B cell (primary cell): Measurements from ENCODE around the gene USP12. TPM values are rescaled to one million over a fixed set of nuclear protein-coding genes. Genes with fewer than 3 reads are reported as not detected.
A peak's percentile ranks its signal among the peaks of the same experiment; 100 is the strongest.

Experiments used
- ATAC-seq: fragments of 200-7000 bp; cut with Tn5 transposase; one replicate; pipeline ENCODE4 v1.10.0; 2021; ENCODE audit warnings: low read depth, mild to moderate bottlenecking, moderate number of reproducible peaks, moderate library complexity
- CTCF ChIA-PET: fragments of 350-600 bp; sonication (Branson Sonifier 250); formaldehyde crosslinking; loops from one replicate; lab custom pipeline; 2021; ENCODE audit warnings: antibody characterized with exemption, inconsistent platforms; lab: Charles Lee
- POLR2A ChIA-PET: fragments of 350-600 bp; sonication (Branson Sonifier 250); formaldehyde crosslinking; loops from one replicate; lab custom pipeline; 2021; ENCODE audit warnings: antibody characterized with exemption; lab: Charles Lee
- DNase-seq: peaks from one replicate; pipeline ENCODE4 v3.0.0; 2013
- H2AFZ ChIP-seq: 2 replicates; pipeline ENCODE4 v1.6.1; 2012; ENCODE audit warnings: mild to moderate bottlenecking, low read depth, low read length; ENCODE audit not compliant: insufficient read depth, poor library complexity, severe bottlenecking
- H3K27ac ChIP-seq, 2 donors: 1 replicate in 1 of 2; 2 replicates in 1 of 2; pipeline ENCODE4 v1.5.1; 2012 to 2013; ENCODE audit warnings: low read length in 2 of 2, mild to moderate bottlenecking in 2 of 2, moderate library complexity in 1 of 2
- H3K27me3 ChIP-seq, 4 experiments: fragments of 200-600 bp in 1 of 4; sonication (generic) in 1 of 4; replicated peaks in 1 of 4; 1 replicate in 2 of 4; 2 replicates in 2 of 4; pipeline versions ENCODE4 v1.6.1 to v1.7.0; 2013 to 2016; ENCODE audit warnings: low read length in 3 of 4, mild to moderate bottlenecking in 2 of 4, mixed read lengths in 1 of 4, moderate library complexity in 1 of 4; ENCODE audit not compliant: insufficient read depth in 4 of 4, control insufficient read depth in 3 of 4; ENCODE audit errors: control extremely low read depth in 1 of 4
- H3K36me3 ChIP-seq, 2 experiments: replicated peaks in 1 of 2; 1 replicate in 1 of 2; 2 replicates in 1 of 2; pipeline versions ENCODE4 v1.6.1 to v1.7.1; 2013; ENCODE audit warnings: low read length in 1 of 2; ENCODE audit not compliant: insufficient read depth in 2 of 2, control insufficient read depth in 1 of 2; ENCODE audit errors: control extremely low read depth in 1 of 2, extremely low read depth in 1 of 2
- H3K4me1 ChIP-seq, 2 donors: fragments of 200-600 bp in 1 of 2; sonication (generic) in 1 of 2; 1 replicate in 1 of 2; 2 replicates in 1 of 2; pipeline versions ENCODE4 v1.5.1 to v1.6.1; 2013 to 2017; ENCODE audit warnings: low read length in 2 of 2; ENCODE audit not compliant: control insufficient read depth in 2 of 2, insufficient read depth in 2 of 2
- H3K4me2 ChIP-seq: replicated peaks from 2 replicates; pipeline ENCODE3; 2012; ENCODE audit warnings: mild to moderate bottlenecking, low read depth, low read length; ENCODE audit not compliant: poor library complexity, severe bottlenecking
- H3K4me3 ChIP-seq, 5 experiments: fragments of 200-600 bp in 1 of 5; sonication (generic) in 1 of 5; 1 replicate in 3 of 5; 2 replicates in 2 of 5; pipeline versions ENCODE4 v1.5.1 to v1.7.0; 2011 to 2016; ENCODE audit warnings: low read length in 4 of 5, mild to moderate bottlenecking in 4 of 5, low read depth in 2 of 5, control low read depth in 1 of 5, moderate library complexity in 1 of 5; ENCODE audit not compliant: insufficient read depth in 1 of 5; ENCODE audit errors: control extremely low read depth in 1 of 5, extremely low read depth in 1 of 5
- H3K79me2 ChIP-seq: fragments of 200-600 bp; sonication (generic); one replicate; pipeline ENCODE4 v1.6.0; 2016; ENCODE audit warnings: low read length; ENCODE audit not compliant: control insufficient read depth, insufficient read depth
- H3K9ac ChIP-seq: fragments of 200-600 bp; sonication (generic); 2 replicates; pipeline ENCODE4 v1.6.1; 2017; ENCODE audit warnings: mild to moderate bottlenecking, low read length, moderate library complexity
- H3K9me3 ChIP-seq, 3 donors: one replicate each; pipeline versions ENCODE4 v1.6.1 to v1.7.1; 2013; ENCODE audit warnings: low read length in 2 of 3; ENCODE audit not compliant: control insufficient read depth in 2 of 3, insufficient read depth in 1 of 3; ENCODE audit errors: control extremely low read depth in 1 of 3
- H4K20me1 ChIP-seq: 2 replicates; pipeline ENCODE4 v1.6.0; 2012; ENCODE audit warnings: mild to moderate bottlenecking, low read length; ENCODE audit not compliant: insufficient read depth, control insufficient read depth, poor library complexity, severe bottlenecking
- H3K27ac Mint-ChIP-seq: one replicate; pipeline ENCODE4 v1.8.0; 2021; ENCODE audit warnings: mixed read lengths
- H3K27me3 Mint-ChIP-seq: one replicate; pipeline ENCODE4 v1.8.0; 2021; ENCODE audit warnings: mixed read lengths
- H3K4me1 Mint-ChIP-seq: one replicate; pipeline ENCODE4 v1.8.0; 2021; ENCODE audit warnings: mixed read lengths
- H3K4me3 Mint-ChIP-seq: one replicate; pipeline ENCODE4 v1.8.0; 2021; ENCODE audit warnings: mixed read lengths
- H3K9me3 Mint-ChIP-seq: one replicate; pipeline ENCODE4 v1.8.0; 2022; ENCODE audit warnings: mixed read lengths; ENCODE audit not compliant: insufficient read depth
- EZH2 ChIP-seq: IDR thresholded peaks from 2 replicates; pipeline ENCODE4 v1.6.1; 2012; ENCODE audit warnings: borderline replicate concordance, low read depth, mild to moderate bottlenecking, moderate library complexity, low read length; ENCODE audit not compliant: insufficient read depth, poor library complexity, severe bottlenecking
- WGBS: methylation state at CpG from one replicate; pipeline ENCODE4 v1.1.5; 2013; ENCODE audit warnings: missing lambda C conversion rate; ENCODE audit not compliant: insufficient coverage; 5-methylcytosine and 5-hydroxymethylcytosine counted together
- intact Hi-C: fragments of 100-400 bp; cut with micrococcal nuclease; formaldehyde crosslinking; loops from one replicate; pipeline ENCODE4 v1.10.0; 2022
- polyA plus RNA-seq: library from polyadenylated mRNA; depleted of rRNA; stranded (reverse); fragments of >200 nt; gene quantifications from 2 replicates; pipeline ENCODE4 v1.2.3, GENCODE V29; 2012
- total RNA-seq, 2 donors: library from RNA; stranded (reverse); fragments of 120-200 nt in 1 of 2; gene quantifications; 1 replicate in 1 of 2; 2 replicates in 1 of 2; pipeline versions ENCODE4 v1.2.3 to v1.2.4, GENCODE V29; 2013 to 2022
- TF ChIP-seq, protein P1 (sequence below): fragments of 200-600 bp; IDR thresholded peaks from one replicate; pipeline ENCODE4 v1.8.0; 2022; ENCODE audit warnings: antibody characterized with exemption, mild to moderate bottlenecking

Gene USP12
- total and polyA plus RNA-seq, 2 donors (not counting 1 experiment from before 2014, with no cell fraction given), result 21.7 to 46.3 TPM

DNA sequence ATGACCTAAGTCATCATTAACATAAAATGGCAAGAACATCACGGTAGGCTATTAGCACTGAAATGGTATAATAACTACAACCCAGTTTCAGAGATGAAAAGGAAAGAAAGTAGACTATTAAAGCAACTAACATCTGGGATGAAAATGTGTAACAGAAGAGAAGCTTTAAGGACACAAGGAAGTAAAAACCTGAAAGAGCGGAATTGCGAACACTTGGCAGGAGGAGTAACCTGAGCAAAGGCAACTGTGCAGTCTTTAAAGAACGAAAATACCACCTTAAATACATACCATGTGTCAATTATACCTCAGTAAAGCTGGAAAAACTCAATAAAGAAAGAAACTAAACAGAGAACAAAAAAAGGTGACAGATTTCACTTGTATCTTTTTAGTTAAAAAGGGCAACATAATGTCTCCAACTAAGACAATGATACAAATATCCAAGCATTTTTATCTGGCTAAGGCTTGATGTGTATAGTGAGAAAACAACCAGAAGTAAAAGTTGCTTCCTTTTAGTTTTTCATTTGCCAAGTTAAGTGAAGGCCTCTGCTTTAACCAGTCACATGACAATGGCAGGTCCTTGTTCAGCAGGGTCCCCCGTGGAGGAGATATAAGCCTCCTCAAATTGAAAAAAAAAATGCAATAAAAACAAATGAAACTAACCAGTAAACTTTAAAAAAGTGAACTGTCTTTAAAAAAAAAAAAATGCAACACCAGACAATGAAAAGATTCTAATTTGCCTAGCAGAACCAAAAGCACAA lies 11.6 kb downstream of the USP12 start:
- H3K9ac ChIP-seq, result no peak overlapping the region
- H3K27ac Mint-ChIP-seq, result peak overlapping the region; percentile 5
- H3K9me3 Mint-ChIP-seq, result no peaks in the 10 kb centered on the region
- peaks cover 8 to 31% of the 10 kb centered on the region in 2 donors for H3K4me1 ChIP-seq
- peaks cover 0 to 6% (median 0%) of the 10 kb centered on the region in 3 donors for H3K9me3 ChIP-seq
- ATAC-seq (no peak), DNase-seq (no peak)
- H3K4me3 ChIP-seq, result peak overlapping the region in 1 of 5 experiments; percentile 15
- intact Hi-C loops, result no loop called here
- peaks cover 100% of the 10 kb centered on the region for H3K79me2 ChIP-seq
- no peaks in the 10 kb centered on the region for H3K27me3 ChIP-seq
- H3K4me3 Mint-ChIP-seq, result peak overlapping the region; percentile 38
- H3K4me2 ChIP-seq, result peak overlapping the region; percentile 34
- WGBS, result no CpG with 5 or more reads among the region's 5 CpGs
- H3K36me3 ChIP-seq, result no peaks in the 10 kb centered on the region
- no peaks in the 10 kb centered on the region for H3K27me3 Mint-ChIP-seq
- no peak overlapping the region for H2AFZ ChIP-seq
- H3K27ac ChIP-seq, result peak overlapping the region in 1 of 2 donors; percentile 35
- H4K20me1 ChIP-seq, result peaks cover 69% of the 10 kb centered on the region
- peaks cover 66% of the 10 kb centered on the region for H3K4me1 Mint-ChIP-seq
- ChIA-PET POLR2A (interaction anchor here (0.6 kb wide), 1 partner anchor 11 kb away, joined by 3 read pairs; no protein-coding TSS in a partner anchor), CTCF (no interaction called here)
- no peak for TF ChIP-seq EZH2
- TF ChIP-seq, protein P1, sequence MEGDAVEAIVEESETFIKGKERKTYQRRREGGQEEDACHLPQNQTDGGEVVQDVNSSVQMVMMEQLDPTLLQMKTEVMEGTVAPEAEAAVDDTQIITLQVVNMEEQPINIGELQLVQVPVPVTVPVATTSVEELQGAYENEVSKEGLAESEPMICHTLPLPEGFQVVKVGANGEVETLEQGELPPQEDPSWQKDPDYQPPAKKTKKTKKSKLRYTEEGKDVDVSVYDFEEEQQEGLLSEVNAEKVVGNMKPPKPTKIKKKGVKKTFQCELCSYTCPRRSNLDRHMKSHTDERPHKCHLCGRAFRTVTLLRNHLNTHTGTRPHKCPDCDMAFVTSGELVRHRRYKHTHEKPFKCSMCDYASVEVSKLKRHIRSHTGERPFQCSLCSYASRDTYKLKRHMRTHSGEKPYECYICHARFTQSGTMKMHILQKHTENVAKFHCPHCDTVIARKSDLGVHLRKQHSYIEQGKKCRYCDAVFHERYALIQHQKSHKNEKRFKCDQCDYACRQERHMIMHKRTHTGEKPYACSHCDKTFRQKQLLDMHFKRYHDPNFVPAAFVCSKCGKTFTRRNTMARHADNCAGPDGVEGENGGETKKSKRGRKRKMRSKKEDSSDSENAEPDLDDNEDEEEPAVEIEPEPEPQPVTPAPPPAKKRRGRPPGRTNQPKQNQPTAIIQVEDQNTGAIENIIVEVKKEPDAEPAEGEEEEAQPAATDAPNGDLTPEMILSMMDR, result no peak

- Histone ChIP-seq H3K9ac (no peak overlapping the region), H3K79me2 (peaks cover 100% of the 10 kb centered on the region), H3K27me3 (no peaks in the 10 kb centered on the region), H3K4me1 (peaks cover 8 to 27% of the 10 kb centered on the region in 2 donors), H3K9me3 (peaks cover 0 to 6% (median 0%) of the 10 kb centered on the region in 3 donors), H4K20me1 (peaks cover 70% of the 10 kb centered on the region), H3K36me3 (no peaks in the 10 kb centered on the region), H3K27ac (no peak overlapping the region), H2AFZ (no peak overlapping the region), H3K4me2 (no peak overlapping the region), H3K4me3 (no peak overlapping the region)
- DNase-seq (no peak), ATAC-seq (no peak)
- H3K27me3 Mint-ChIP-seq, result no peaks in the 10 kb centered on the region
- ChIA-PET CTCF (no interaction called here), POLR2A (no interaction called here)
- H3K4me1 Mint-ChIP-seq, result peaks cover 67% of the 10 kb centered on the region
- intact Hi-C loops, result no loop called here
- no peak for TF ChIP-seq EZH2
- TF ChIP-seq, protein P1, result no peak
- H3K4me3 Mint-ChIP-seq, result no peak overlapping the region
- no peak overlapping the region for H3K27ac Mint-ChIP-seq
- WGBS, result 93% methylated on average over 2 of the region's 5 CpGs
- no peaks in the 10 kb centered on the region for H3K9me3 Mint-ChIP-seq
Observed at GRCh38 chr13:27158335-27158734, 13.3 kb downstream of the USP12 start.
